CD1c-positive myeloid dendritic cell (primary cell): ENCODE measurements around the gene CLDN10.
"Not testable (repeated sequence)": the region's sequence is repeated elsewhere in the genome, so short reads cannot be mapped to it uniquely, and the experiment has no call there.

Source experiments
- DNase-seq: peaks from one replicate; pipeline ENCODE4 v3.0.0-alpha.2; 2016; ENCODE audit errors: extremely low spot score

CLDN10 gene

GRCh38 chr13:95541308-95541707 is 11.2 kb upstream of the CLDN10 start:
- DNase-seq = no peak

GRCh38 chr13:95541911-95542474 is 10.5 kb upstream of the CLDN10 start:
- DNase-seq = no peak

GRCh38 chr13:95544293-95544692 is 8.2 kb upstream of the CLDN10 start:
- no peak for DNase-seq

GRCh38 chr13:95546919-95547318 is 5.6 kb upstream of the CLDN10 start:
- no peak for DNase-seq

GRCh38 chr13:95547531-95548167 is 4.9 kb upstream of the CLDN10 start:
- no peak for DNase-seq

GRCh38 chr13:95552208-95552538 is 347 bp upstream of the CLDN10 start:
- DNase-seq = no peak

- DNase-seq = peak; percentile 37
These were observed 1.3 kb downstream of the CLDN10 start for GRCh38 chr13:95553581-95554385.

- DNase-seq = no peak
These were observed 4.5 kb downstream of the CLDN10 start for GRCh38 chr13:95557013-95557412.

GRCh38 chr13:95559100-95559499 is 6.6 kb downstream of the CLDN10 start:
- DNase-seq = no peak

GRCh38 chr13:95560387-95560786 is 7.9 kb downstream of the CLDN10 start:
- no peak for DNase-seq

GRCh38 chr13:95564091-95564490 is 11.6 kb downstream of the CLDN10 start:
- DNase-seq = no peak

- peak; percentile 79 for DNase-seq
These were observed 12.3 kb downstream of the CLDN10 start for GRCh38 chr13:95564733-95565291.

- not testable (repeated sequence) for DNase-seq
These were observed 13.2 kb downstream of the CLDN10 start for GRCh38 chr13:95565758-95566157.

- DNase-seq = no peak
These were observed 15.6 kb downstream of the CLDN10 start for GRCh38 chr13:95568131-95568530.

GRCh38 chr13:95570016-95570415 is 17.5 kb downstream of the CLDN10 start:
- DNase-seq = no peak

GRCh38 chr13:95571941-95572340 is 19.4 kb downstream of the CLDN10 start:
- no peak for DNase-seq

GRCh38 chr13:95573221-95573620 is 20.7 kb downstream of the CLDN10 start:
- no peak for DNase-seq

GRCh38 chr13:95579303-95579702 is 26.8 kb downstream of the CLDN10 start:
- DNase-seq = no peak

- DNase-seq = no peak
These were observed 33.3 kb downstream of the CLDN10 start for GRCh38 chr13:95585867-95586266.

GRCh38 chr13:95588134-95588533 is 35.6 kb downstream of the CLDN10 start:
- DNase-seq = no peak

- no peak for DNase-seq
These were observed 36.2 kb downstream of the CLDN10 start for GRCh38 chr13:95588721-95589120.

GRCh38 chr13:95593462-95593861 is 40.9 kb downstream of the CLDN10 start:
- DNase-seq = no peak

- no peak for DNase-seq
These were observed 44.2 kb downstream of the CLDN10 start for GRCh38 chr13:95596701-95597100.
